Dermis microvascular lymphatic vessel endothelial cell (primary cell): Measurements from ENCODE around the gene UTS2B. TPM values are rescaled to one million over a fixed set of nuclear protein-coding genes. Genes with fewer than 3 reads are reported as not detected.

Experiments used
- DNase-seq, 2 donors: peaks; one replicate each; pipeline versions ENCODE4 v3.0.0 to v3.0.0-alpha.2; 2010; ENCODE audit warnings: low read depth in 2 of 2
- total RNA-seq: library from RNA; depleted of rRNA; stranded (reverse); fragments of >200 nt; gene quantifications from 2 replicates; pipeline ENCODE4 v1.2.1, GENCODE V29; 2014

UTS2B gene
- total RNA-seq, 1 donor from 2014 or later = not detected

DNA sequence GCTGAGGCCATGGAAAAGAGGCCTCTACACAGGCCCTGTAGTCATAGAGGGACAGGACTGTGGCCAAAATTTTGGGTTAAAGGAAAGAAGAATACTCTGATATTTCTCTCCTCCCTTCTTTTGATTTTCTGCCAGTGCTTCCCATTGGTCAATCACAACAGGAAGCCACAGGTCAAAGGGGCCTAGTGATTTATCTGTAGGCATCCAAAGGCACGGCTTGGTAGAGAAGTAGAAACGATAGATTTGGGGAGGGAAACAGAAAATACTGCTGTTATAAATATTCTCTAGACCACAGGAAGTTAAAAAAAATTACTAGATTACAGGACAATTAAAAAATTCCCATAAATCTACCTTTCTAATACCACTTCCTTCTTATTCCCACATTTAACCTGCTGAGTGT is 2.8 kb downstream of the UTS2B start:
- peak; percentile 56 to 67 for DNase-seq

DNA sequence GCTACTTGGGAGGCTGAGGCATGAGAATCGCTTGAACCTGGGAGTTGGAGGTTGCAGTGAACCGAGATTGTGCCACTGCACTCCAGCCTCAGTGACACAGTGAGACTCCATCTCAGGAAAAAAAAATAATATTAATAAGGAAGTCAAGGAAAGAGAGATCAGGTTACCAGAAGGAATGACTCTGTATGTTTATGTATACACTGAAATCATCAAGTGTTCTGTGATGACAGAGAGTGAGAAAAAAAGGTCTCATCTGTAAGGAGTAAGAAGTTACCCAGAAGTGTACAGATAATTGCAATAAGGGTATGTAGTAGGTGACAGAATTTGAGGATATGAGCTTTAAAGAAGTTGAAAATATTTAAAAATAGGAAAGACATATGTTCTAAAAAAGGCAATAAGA is 5.4 kb downstream of the UTS2B start:
- DNase-seq = no peak

DNA sequence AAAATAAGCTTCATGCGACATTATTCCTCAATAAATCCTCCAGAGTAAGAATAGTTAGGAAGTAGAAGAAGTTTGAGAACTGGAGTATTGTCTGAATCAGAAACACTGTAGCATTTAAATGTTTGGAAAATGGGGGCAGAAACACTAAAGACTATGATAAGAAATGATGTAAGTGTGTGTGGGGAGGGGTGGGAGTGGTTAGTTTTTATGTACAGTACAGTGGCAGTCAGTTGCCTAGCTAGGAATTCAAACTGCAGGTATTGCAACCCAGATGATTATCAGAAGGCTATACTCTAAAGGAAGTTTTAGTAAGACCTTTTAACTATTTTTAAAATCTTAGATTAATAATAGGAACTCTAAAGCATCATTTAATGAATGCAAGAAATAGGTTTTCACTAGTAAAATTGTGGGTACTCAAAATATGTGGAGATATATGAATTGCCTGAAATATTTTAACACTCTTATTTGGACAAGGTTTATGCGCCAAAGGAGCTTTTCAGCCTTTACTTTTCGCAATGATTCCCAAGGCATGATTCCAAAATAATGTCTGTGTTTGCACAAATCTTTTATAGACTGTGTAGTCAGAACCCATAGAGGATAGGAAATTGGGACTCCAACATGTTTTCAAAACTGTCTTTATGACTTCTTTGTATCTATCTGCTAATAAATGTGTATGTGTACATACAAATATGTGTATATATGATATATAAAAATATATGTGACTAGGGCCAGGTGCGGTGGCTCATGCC is 9.1 kb downstream of the UTS2B start:
- DNase-seq = no peak

DNA sequence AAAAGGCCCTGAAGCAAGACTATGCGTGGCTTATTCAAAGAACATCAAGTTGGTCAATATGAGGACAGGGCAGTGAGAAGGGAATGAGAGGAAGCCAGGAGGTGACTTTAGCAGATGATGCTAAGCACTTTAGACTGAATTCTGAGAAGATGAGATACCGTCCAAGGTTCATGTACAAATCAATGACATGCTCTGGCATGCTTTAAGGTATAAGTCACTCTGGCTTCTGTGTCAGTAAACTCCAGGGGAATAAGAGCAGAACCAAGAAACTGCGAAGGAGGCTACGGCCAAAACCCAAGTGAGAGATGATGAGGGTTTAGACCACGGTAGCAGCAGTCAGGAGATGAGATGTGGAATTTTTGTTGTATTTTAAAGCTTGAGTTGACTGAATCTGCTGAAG is 10.0 kb downstream of the UTS2B start:
- DNase-seq = no peak

DNA sequence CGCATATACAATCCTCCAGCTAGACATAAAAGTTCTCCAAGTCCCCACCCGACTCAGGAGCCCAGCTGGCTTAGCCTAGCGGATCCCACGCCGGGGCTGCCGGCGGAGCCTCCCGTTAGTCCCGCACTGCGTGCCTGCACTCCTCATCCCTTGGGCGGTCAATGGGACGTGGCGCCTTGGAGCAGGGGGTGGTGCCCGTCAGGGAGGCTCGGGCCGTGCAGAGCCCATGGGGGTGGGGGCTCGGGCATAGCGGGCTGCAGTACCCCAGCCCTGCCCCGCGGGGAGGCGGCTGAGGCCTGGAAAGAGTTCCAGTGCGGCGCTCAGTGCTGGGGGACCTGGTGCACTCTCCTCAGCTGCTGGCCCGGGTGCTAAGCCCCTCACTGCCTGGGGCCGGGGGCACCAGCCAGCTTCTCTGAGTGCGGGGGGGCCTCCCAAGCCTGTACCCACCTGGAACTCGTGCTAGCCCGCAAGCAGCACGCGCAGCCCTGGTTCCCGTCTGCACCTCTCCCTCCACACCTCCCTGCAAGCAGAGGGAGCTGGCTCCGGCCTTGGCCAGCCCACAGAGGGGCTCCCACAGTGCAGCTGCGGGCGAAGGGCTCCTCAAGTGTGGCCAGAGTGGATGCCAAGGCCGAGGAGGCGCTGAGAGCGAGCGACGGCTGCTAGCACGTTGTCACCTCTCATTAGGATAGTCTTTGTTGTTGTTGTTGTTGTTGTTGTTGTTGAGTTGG is 13.3 kb downstream of the UTS2B start:
- DNase-seq = no peak

DNA sequence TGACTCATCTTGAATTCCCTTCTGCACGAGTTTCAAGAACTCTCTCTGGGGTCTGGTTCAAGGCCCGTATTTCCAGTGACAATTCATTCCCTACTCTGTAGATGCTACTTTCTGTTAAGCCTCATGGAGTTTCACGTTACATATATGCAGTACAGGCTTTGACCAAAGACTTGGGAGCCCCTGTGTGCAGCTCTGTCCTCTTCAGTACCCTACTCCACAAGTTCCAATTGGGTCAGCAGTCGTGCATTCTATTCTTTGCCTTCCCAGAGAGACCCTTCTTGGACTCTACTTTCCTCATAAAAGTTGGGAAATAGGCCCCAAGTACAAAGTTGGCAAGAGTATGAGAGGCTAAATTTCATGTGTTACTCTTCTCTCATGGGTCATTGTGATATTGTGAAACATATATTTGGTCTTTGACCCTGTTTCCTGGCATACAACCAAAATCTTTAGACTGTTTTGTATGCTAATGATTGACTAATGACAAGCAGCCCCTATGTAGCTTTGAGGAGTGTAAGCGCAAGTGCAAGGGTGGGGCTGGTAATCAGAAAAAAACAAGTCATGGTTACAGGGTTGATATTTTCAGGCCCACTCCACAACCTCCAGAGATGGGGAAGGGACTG is 16.1 kb downstream of the UTS2B start:
- no peak for DNase-seq

DNA sequence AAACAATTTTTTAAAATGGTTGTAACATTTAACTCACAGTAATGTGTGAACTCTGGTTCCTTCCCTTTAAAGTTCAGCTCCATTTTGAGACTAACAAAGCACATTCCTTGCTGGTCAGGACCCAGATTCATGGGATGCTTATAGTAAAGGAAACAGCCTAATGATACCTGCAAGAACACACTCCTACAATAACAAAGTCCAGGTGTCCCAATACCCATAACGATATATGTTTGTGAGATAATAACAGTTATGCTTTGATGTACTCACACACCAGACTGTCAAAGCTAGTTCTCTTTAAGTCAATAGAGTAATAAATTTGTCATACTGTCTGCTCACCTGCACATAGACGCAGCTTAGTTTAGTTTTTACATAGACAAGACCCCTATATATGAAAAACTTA is 17.0 kb downstream of the UTS2B start:
- no peak for DNase-seq

DNA sequence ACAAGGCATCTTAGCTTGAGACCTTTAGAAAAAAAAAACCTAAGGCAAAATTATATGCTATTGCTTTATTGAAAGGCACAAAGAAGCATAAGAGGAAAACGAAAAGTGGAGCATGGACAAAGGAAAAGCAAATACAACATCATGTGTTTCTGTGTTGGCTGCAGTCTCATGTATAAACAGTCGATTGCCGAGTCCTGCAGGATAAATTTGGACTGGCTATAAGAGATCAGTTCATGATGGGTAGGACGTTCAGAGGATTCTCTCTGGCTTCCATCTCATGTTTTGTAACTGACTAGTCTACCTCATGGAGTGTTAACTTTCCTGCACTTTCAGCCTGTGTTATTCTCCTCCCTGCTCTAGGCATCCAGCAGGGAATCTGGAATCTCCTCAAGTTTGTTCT is 23.0 kb downstream of the UTS2B start:
- DNase-seq = no peak

DNA sequence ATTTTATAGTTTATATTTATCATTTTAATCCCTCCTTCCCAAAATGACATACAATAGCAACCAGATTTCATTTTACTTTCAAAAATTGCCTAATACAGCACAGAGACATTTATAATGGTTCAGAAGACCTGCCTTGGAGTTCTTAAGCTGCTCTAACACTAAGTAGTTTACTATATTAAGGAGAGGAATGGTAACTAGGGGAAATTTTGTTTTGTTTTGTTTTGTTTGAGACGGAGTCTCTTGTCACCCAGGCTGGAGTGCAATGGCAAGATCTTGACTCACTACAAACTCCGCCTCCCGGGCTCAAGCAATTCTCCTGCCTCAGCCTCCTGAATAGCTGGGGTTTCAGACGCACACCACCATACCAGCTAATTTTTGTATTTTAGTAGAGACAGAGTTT is 23.9 kb downstream of the UTS2B start:
- no peak for DNase-seq

DNA sequence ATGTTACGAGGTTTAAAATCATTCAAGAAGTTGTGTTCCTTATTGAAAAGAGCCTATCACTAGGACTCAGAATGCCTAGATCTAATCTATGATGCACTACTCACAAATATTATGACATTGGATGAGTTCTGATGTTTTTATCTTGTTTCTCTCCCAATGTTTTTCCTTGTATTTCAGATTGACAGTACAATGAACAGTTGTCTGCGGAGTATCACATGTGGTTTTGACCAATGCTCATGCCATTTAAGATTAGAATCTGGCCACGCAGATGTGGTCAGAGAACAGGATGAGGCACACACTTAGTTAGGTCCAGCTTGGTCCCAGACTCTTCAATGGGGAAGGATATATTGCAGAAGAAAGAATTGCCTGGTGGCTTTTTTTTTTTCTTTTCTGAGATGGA is 26.7 kb downstream of the UTS2B start:
- no peak for DNase-seq

DNA sequence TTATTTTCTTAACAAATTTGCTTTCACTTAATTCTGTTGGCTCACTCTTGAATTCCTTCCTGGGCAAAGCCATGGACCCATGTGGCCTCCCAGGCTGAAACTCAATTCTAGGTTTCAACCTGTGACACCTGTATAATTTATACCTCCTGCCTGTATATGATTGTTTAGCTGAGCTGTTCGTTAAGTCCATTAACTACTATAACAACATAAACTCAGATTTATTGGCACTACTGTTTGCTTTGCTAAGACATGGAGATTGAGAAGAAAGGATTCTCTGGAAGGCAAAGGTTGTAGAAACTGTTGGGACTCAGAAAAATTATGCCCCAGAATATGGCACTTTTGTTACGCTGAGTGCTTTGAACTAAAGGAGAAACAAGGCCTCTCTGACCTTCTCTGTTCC is 27.9 kb downstream of the UTS2B start:
- DNase-seq = no peak

DNA sequence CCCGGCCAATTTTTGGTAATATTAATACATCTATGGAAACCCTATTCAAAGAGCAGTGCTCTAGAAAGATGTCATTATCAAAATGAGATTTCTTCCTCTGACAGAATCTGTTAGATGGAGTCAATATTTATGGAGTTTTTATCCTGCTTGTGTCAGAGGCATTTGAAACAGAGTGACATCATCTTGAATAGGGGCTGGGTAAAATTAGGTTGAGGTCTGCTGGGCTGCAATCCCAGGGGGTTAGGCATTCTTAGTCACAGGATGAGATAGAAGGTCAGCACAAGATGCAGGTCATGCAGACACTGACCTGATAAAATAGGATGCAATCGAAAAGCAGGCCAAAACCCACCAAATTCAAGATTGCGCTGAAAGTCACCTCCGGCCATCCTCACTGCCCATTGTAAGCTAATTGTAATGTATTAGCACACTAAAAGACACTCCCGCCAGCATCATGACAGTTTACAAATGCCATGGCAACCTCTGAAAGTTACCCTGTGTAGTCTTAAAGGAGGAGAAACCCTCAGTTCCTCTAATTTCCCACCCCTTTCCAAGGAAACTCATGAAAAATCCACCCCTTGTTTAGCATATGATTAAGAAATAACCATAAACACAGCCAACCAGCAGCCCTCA is 28.4 kb downstream of the UTS2B start:
- no peak for DNase-seq

DNA sequence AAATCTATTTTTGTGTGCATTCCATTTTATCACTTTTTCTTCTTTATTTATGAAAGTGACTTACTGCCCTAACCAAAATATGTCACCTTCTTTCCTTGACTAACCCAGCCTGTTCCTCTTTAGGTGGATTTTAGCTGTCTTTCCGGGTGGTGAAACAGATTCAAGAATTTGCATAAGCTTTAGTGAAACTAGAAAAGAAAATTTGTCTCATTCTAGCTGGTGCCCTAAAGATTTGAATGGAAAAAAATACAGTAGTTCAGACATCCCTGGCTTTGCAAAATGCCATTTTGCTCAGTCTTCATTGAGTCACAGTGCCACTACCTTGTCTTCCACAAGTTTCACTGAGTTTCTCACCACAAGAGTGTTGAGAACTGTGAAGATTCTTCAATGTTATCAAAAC is 29.3 kb downstream of the UTS2B start:
- no peak for DNase-seq

DNA sequence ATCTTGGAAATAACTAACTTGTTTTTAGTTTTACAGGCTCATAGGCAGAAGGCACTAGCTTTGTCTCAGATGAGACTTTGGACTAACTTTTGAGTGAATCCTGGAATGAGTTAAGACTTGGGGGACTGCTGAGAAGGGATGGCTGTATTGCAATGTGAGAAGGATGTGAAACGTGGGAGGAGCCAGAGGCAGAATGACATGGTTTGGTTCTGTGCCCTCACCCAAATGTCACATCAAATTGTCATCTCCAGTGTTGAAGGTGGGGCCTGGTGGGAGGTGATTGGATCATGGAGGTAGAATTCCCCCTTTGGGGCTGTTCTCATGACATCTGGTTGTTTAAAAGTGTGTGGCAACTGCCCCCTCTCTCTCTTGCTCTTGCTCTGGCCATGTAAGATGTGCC is 29.9 kb downstream of the UTS2B start:
- no peak for DNase-seq

DNA sequence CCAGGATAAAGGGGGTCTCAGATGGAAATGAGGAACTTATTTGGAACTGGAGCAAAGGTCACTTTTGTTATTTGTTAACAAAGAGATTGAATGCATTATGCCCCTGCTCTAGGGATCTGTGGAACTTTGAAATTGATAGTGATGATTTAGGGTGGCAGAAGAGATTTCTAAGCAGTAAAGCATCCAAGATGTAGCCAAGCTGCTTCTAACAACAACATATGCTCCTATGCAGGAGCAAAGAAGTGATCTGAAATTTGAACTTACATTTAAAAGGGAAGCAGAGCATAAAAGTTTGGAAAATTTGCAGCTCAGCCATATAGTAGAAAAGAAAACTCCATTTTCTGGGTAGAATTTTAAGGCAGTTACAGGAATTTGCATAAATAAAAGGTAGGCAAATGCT is 31.5 kb downstream of the UTS2B start:
- no peak for DNase-seq

DNA sequence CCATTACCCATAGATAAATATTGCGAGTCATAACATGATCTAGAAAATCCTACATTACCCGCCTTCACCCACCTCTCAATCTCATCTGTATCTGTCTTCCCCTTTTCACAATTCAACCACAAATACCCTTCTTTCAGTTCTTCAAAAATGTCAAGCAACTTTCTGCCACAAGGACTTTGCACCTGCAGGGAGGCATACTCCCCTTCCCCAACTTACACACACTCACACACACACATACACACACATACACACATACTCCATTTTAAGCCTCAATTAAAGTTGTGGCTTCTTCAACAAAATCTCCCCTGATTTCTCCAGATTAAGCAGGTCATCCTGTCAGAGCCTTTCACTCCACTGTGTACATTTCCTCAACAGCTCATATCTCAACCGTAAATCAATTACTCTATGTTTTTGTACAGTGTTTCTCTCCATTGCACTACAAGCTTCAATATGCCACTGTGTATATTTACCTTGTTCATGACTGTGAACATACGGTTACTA is 34.2 kb downstream of the UTS2B start:
- no peak for DNase-seq

DNA sequence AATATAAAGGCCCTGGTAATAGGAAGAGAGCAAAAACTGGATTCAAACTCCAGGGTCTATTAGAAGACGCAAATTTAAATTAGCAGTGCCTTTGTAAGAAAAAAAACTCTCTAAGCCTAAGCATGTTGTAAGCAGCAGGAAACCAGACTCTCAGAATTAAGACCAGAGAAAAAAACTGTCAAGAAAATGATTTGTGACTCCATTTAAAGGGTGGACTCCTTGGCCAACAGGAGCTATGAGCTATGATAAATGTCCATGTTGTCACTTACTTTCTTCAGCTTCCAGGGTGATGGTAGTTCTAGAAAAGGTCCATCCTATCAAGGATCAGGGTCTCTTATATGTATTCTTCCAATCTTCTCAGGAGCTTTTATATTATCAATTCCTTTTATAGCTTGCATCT is 36.0 kb downstream of the UTS2B start:
- no peak for DNase-seq

DNA sequence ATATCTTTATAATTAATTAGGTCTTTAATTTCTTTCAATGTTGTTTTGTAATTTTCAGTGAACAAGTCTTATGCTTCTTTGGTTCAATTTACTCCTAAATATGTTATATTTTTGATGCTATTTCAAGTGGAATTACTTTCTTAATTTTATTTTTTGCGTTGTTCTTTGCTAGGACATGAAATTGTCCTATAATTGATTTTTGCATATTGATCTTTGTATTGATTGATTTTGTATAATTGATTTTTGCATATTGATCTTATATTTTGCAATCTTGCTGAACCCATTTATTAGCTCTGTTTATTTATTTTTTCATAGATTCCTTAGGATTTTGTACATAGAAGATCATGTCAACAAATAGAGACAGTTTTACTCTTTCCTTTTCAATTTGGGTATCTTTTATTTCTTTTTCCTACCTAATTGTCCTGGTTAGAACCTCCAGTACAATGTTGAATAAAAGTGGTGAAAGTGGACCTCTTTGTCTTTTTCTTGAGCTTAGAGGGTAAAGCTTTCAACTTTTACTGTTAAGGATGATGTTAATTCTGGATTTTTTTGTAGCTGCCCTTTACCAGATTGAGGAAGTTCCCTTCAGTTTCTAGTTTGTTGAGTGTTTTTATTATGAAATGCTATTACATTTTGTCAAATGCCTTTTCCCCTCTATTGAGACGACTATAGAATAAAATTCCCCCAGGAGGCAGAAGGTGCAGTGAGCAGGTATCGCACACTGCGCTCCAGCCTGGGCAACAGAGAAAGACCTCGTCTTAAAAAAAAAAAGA is 37.9 kb downstream of the UTS2B start:
- DNase-seq = no peak

DNA sequence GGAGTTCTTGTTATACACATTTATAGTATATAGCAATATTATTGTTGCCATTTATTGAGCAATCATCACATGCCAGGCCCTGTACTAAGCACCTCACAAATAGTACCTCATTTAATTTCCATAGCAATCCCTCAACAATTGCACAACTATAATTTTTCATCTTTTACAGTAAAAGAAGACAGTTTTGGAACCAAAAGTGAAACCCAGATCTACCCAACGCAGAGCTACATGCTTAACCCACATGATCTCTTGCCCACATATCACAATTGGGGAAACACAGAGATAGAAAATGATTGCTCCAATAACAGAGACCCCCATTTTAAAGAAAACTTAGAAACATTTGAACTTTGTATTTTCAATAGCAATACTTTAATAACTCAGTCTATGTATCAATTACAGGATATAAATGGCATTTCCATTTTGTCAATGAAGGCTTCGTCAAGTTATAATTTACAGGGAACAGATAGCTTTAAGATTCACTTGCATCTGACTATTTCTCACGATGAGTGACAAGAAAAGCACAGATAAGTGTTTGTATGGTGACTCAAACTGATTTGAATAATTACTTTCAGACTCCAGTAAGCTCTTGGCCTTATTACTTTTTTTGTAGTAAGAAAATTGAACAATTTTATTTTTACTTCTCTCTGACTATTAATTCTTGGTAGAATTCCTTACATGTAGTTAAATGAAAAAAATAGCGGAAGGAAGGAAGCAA is 39.9 kb downstream of the UTS2B start:
- no peak for DNase-seq

DNA sequence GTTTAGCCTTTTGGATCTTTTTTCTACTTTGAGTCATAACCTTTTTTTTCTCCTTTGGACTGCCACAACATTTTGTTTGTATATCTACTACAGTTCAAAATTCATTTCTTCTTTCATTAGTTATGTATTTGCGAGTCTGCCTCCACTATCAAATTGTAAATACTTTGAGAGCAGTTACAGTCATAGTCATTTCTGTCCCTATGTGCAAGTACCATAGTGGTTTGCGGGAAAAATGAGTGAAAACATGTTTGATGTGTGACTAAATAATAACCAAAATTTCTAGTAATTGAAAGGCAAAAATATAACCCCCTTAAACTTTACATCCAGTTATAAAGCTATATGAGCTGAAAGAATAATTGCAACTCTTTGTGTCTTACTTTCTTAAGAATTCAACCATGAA is 46.9 kb downstream of the UTS2B start:
- DNase-seq = no peak
